Naive thymus-derived CD4-positive, alpha-beta T cell (primary cell): Measurements from ENCODE around the gene EIF3B. TPM values are rescaled to one million over a fixed set of nuclear protein-coding genes. Genes with fewer than 3 reads are reported as not detected.

Experiments used
- ATAC-seq: fragments of 150-1000 bp; cut with Tn5 transposase; 2 replicates; pipeline ENCODE4 v1.10.0; 2021; ENCODE audit warnings: mild to moderate bottlenecking, moderate library complexity
- CTCF ChIA-PET: fragments of 350-600 bp; sonication (Branson Sonifier 250); formaldehyde crosslinking; loops from one replicate; lab custom pipeline; 2021; ENCODE audit warnings: antibody characterized with exemption; lab: Charles Lee
- POLR2A ChIA-PET: fragments of 350-600 bp; sonication (Branson Sonifier 250); formaldehyde crosslinking; loops from one replicate; lab custom pipeline; 2021; ENCODE audit warnings: antibody characterized with exemption, inconsistent platforms; lab: Charles Lee
- DNase-seq, 9 donors: peaks; one replicate each; pipeline versions ENCODE4 v3.0.0 to v3.0.0-alpha.2; 2020 to 2022; ENCODE audit warnings: mixed read lengths in 1 of 9
- H3K27ac ChIP-seq: one replicate; pipeline ENCODE4 v1.7.0; 2013; ENCODE audit warnings: mild to moderate bottlenecking, low read depth, low read length, moderate library complexity
- H3K27me3 ChIP-seq, 2 donors: one replicate each; pipeline ENCODE4 v1.7.0; 2013; ENCODE audit warnings: low read length in 2 of 2, mild to moderate bottlenecking in 2 of 2, moderate library complexity in 2 of 2; ENCODE audit not compliant: control insufficient read depth in 2 of 2, insufficient read depth in 2 of 2
- H3K36me3 ChIP-seq, 3 experiments: 1 replicate in 2 of 3; 2 replicates in 1 of 3; pipeline ENCODE4 v1.7.0; 2013; ENCODE audit warnings: low read length in 3 of 3, mild to moderate bottlenecking in 3 of 3, moderate library complexity in 1 of 3; ENCODE audit not compliant: insufficient read depth in 3 of 3, control insufficient read depth in 2 of 3
- H3K4me1 ChIP-seq, 2 donors: one replicate each; pipeline ENCODE4 v1.7.0; 2013; ENCODE audit warnings: low read length in 2 of 2, mild to moderate bottlenecking in 2 of 2, moderate library complexity in 1 of 2; ENCODE audit not compliant: control insufficient read depth in 2 of 2, insufficient read depth in 2 of 2
- H3K4me3 ChIP-seq: 2 replicates; pipeline ENCODE4 v1.7.0; 2013; ENCODE audit warnings: mild to moderate bottlenecking, low read length
- H3K9me3 ChIP-seq, 3 experiments: 1 replicate in 2 of 3; 2 replicates in 1 of 3; pipeline ENCODE4 v1.7.0; 2013; ENCODE audit warnings: low read length in 3 of 3; ENCODE audit not compliant: control insufficient read depth in 2 of 3
- H3K27ac Mint-ChIP-seq, 9 donors: one replicate each; pipeline ENCODE4 v1.8.0; 2020 to 2022; ENCODE audit warnings: mixed read lengths in 9 of 9, mild to moderate bottlenecking in 8 of 9, moderate library complexity in 5 of 9, inconsistent platforms in 2 of 9
- H3K27me3 Mint-ChIP-seq, 5 donors: one replicate each; pipeline ENCODE4 v1.8.0; 2021 to 2022; ENCODE audit warnings: mixed read lengths in 5 of 5, mild to moderate bottlenecking in 1 of 5
- H3K36me3 Mint-ChIP-seq, 5 donors: one replicate each; pipeline ENCODE4 v1.8.0; 2020 to 2022; ENCODE audit warnings: mixed read lengths in 5 of 5, mild to moderate bottlenecking in 3 of 5, inconsistent platforms in 1 of 5
- H3K4me1 Mint-ChIP-seq, 7 donors: one replicate each; pipeline ENCODE4 v1.8.0; 2020 to 2022; ENCODE audit warnings: mixed read lengths in 7 of 7, mild to moderate bottlenecking in 3 of 7, inconsistent platforms in 1 of 7
- H3K4me3 Mint-ChIP-seq, 10 donors: one replicate each; pipeline ENCODE4 v1.8.0; 2020 to 2022; ENCODE audit warnings: mild to moderate bottlenecking in 10 of 10, mixed read lengths in 10 of 10, moderate library complexity in 6 of 10, inconsistent platforms in 2 of 10
- H3K9me3 Mint-ChIP-seq, 11 donors: one replicate each; pipeline ENCODE4 v1.8.0; 2020 to 2022; ENCODE audit warnings: mixed read lengths in 11 of 11, mild to moderate bottlenecking in 4 of 11, inconsistent platforms in 1 of 11, moderate library complexity in 1 of 11
- intact Hi-C, 2 donors: fragments of 100-400 bp; cut with micrococcal nuclease; formaldehyde crosslinking; loops; one replicate each; pipeline ENCODE4 v1.15.1; 2023
- polyA plus RNA-seq, 2 donors: library from polyadenylated mRNA; unstranded; fragments of 300-500 nt; fragmentation: Illumina TruSeq; gene quantifications; one replicate each; pipeline ENCODE4 v1.2.3, GENCODE V29; 2021
- total RNA-seq, 6 experiments: library from RNA in 5 of 6; stranded (reverse) in 5 of 6; gene quantifications; 1 replicate in 5 of 6; 2 replicates in 1 of 6; pipeline ENCODE4 v1.2.3 and lab custom pipeline; 2021 to 2026

Gene EIF3B
- total and polyA plus RNA-seq, 7 experiments from 2014 or later, result 78.0 to 189 (median 157) TPM

GRCh38 chr7:2421943-2422310 is 67.3 kb downstream of the EIF3B start:
- H3K36me3 ChIP-seq, result no peaks in the 10 kb centered on the region
- peaks cover 9 to 24% of the 10 kb centered on the region in 2 donors for H3K4me1 ChIP-seq
- H3K9me3 Mint-ChIP-seq, result no peaks in the 10 kb centered on the region
- H3K9me3 ChIP-seq, result no peaks in the 10 kb centered on the region
- no peaks in the 10 kb centered on the region for H3K27me3 ChIP-seq
- DNase-seq (no peak), ATAC-seq (no peak)
- H3K4me3 Mint-ChIP-seq, result no peak overlapping the region
- intact Hi-C loops, result no loop called here
- H3K27ac Mint-ChIP-seq, result no peak overlapping the region
- ChIA-PET CTCF (no interaction called here), POLR2A (no interaction called here)
- peaks cover 8 to 40% (median 14%) of the 10 kb centered on the region in 7 donors for H3K4me1 Mint-ChIP-seq
- H3K36me3 Mint-ChIP-seq, result peaks cover 0 to 13% (median 4%) of the 10 kb centered on the region in 5 donors
- no peak overlapping the region for H3K4me3 ChIP-seq
- H3K27me3 Mint-ChIP-seq, result no peaks in the 10 kb centered on the region
- H3K27ac ChIP-seq, result no peak overlapping the region

GRCh38 chr7:2425749-2426148 is 71.1 kb downstream of the EIF3B start:
- no peaks in the 10 kb centered on the region for H3K27me3 ChIP-seq
- no peaks in the 10 kb centered on the region for H3K4me1 ChIP-seq
- no peak for DNase-seq
- intact Hi-C loops, result no loop called here
- H3K4me3 ChIP-seq, result no peak overlapping the region
- Mint-ChIP-seq H3K36me3 (peaks cover 0 to 16% (median under 1%) of the 10 kb centered on the region in 5 donors), H3K4me3 (no peak overlapping the region), H3K27ac (peak overlapping the region in 2 of 9 donors; percentile 26 to 27), H3K4me1 (peaks cover 0 to 30% (median 0%) of the 10 kb centered on the region in 7 donors), H3K27me3 (no peaks in the 10 kb centered on the region), H3K9me3 (peaks cover 0 to 3% (median under 1%) of the 10 kb centered on the region in 11 donors)
- POLR2A ChIA-PET, result no interaction called here
- peaks cover 0 to 2% (median 0%) of the 10 kb centered on the region in 3 experiments for H3K9me3 ChIP-seq
- no peaks in the 10 kb centered on the region for H3K36me3 ChIP-seq
- CTCF ChIA-PET, result no interaction called here
- no peak overlapping the region for H3K27ac ChIP-seq
- no peak for ATAC-seq

Other genes with a start within 250 kb of the EIF3B start
- gene MAD1L1, start 121.9 kb upstream of the EIF3B start, total RNA-seq, result 100 to 1,000 TPM; 112 to 141 (median 125) TPM
- 100 to 1,000 TPM; 269 to 314 TPM for gene MAD1L1, start 121.9 kb upstream of the EIF3B start, polyA plus RNA-seq
- gene MRM2, start 112.6 kb upstream of the EIF3B start, total RNA-seq, result 10 to 100 TPM in 3 of 5 experiments, 1 to 10 TPM in 2; 7.1 to 30.7 (median 20.0) TPM
- gene MRM2, start 112.6 kb upstream of the EIF3B start, polyA plus RNA-seq, result 10 to 100 TPM; 37.8 to 58.3 TPM
- gene NUDT1, start 112.6 kb upstream of the EIF3B start, total RNA-seq, result 10 to 100 TPM; 14.0 to 77.7 (median 22.6) TPM
- 10 to 100 TPM; 60.1 to 61.1 TPM for gene NUDT1, start 112.6 kb upstream of the EIF3B start, polyA plus RNA-seq
- gene SNX8, start 40.4 kb upstream of the EIF3B start, total RNA-seq, result 10 to 100 TPM in 2 of 5 experiments, 1 to 10 TPM in 3; 4.7 to 31.5 (median 9.4) TPM
- gene SNX8, start 40.4 kb upstream of the EIF3B start, polyA plus RNA-seq, result 10 to 100 TPM in 1 of 2 donors, 1 to 10 TPM in 1; 7.7 to 11.3 TPM
- 10 to 100 TPM; 13.3 to 41.6 (median 24.3) TPM for gene CHST12, start 48.8 kb downstream of the EIF3B start, total RNA-seq
- 10 to 100 TPM in 1 of 2 donors, 1 to 10 TPM in 1; 8.1 to 16.8 TPM for gene CHST12, start 48.8 kb downstream of the EIF3B start, polyA plus RNA-seq
- gene GRIFIN, start 121.6 kb downstream of the EIF3B start, total RNA-seq, result not detected
- gene GRIFIN, start 121.6 kb downstream of the EIF3B start, polyA plus RNA-seq, result not detected
- gene LFNG, start 164.9 kb downstream of the EIF3B start, total RNA-seq, result 100 to 1,000 TPM; 114 to 246 (median 151) TPM
- gene LFNG, start 164.9 kb downstream of the EIF3B start, polyA plus RNA-seq, result 1 to 10 TPM; 1.2 to 2.3 TPM
- 10 to 100 TPM; 24.6 to 45.5 (median 37.0) TPM for gene BRAT1, start 200.7 kb downstream of the EIF3B start, total RNA-seq
- 10 to 100 TPM; 23.4 to 58.9 TPM for gene BRAT1, start 200.7 kb downstream of the EIF3B start, polyA plus RNA-seq
- 10 to 100 TPM in 1 of 5 experiments, 1 to 10 TPM in 4; 4.8 to 10.4 (median 7.5) TPM for gene IQCE, start 204.2 kb downstream of the EIF3B start, total RNA-seq
- 1 to 10 TPM; 1.6 to 1.9 TPM for gene IQCE, start 204.2 kb downstream of the EIF3B start, polyA plus RNA-seq